ENCODE results near the gene CCDC8.
"Not testable (repeated sequence)": the region's sequence is repeated elsewhere in the genome, so short reads cannot be mapped to it uniquely, and the experiment has no call there.

CCDC8 gene

GRCh38 chr19:46420056-46420455 is 6.7 kb upstream of the CCDC8 start:
- Mint-ChIP-seq H3K9me3 (no peaks in the 10 kb centered on the region), H3K27me3 (peaks cover 43 to 76% of the 10 kb centered on the region in 2 donors), H3K4me1 (no peaks in the 10 kb centered on the region), H3K36me3 (no peaks in the 10 kb centered on the region), H3K27ac (no peak overlapping the region), H3K4me3 (no peak overlapping the region)
- DNase-seq (no peak), ATAC-seq (replicated peaks) (no peak)

GRCh38 chr19:46415804-46416709 is 2.7 kb upstream of the CCDC8 start:
- not testable (repeated sequence) for ATAC-seq (replicated peaks)

GRCh38 chr19:46414899-46415298 is 1.5 kb upstream of the CCDC8 start:
- H3K36me3 Mint-ChIP-seq; H3K4me3 Mint-ChIP-seq; H3K27ac Mint-ChIP-seq; ATAC-seq (replicated peaks); DNase-seq; H3K4me1 Mint-ChIP-seq; H3K9me3 Mint-ChIP-seq: not testable (repeated sequence)
- peaks cover 69 to 85% of the 10 kb centered on the region in 2 donors for H3K27me3 Mint-ChIP-seq

More at GRCh38 chr19:46415804-46416709, 2.7 kb upstream of the CCDC8 start:
- not testable (repeated sequence) for H3K4me3 Mint-ChIP-seq, H3K9me3 Mint-ChIP-seq, H3K4me1 Mint-ChIP-seq, DNase-seq, H3K27ac Mint-ChIP-seq, H3K36me3 Mint-ChIP-seq
- peaks cover 63 to 89% of the 10 kb centered on the region in 2 donors for H3K27me3 Mint-ChIP-seq

- H3K27me3 Mint-ChIP-seq, result peaks cover 71 to 81% of the 10 kb centered on the region in 2 donors
- no peak for ATAC-seq (replicated peaks)
- peaks cover 9 to 10% of the 10 kb centered on the region in 2 donors for H3K4me1 Mint-ChIP-seq
- no peak overlapping the region for H3K27ac Mint-ChIP-seq
- H3K4me3 Mint-ChIP-seq, result peak overlapping the region in 1 of 2 donors; percentile 6
- H3K9me3 Mint-ChIP-seq, result no peaks in the 10 kb centered on the region
- H3K36me3 Mint-ChIP-seq, result peaks cover 0 to 7% of the 10 kb centered on the region in 2 donors
- no peak for DNase-seq
Measured at GRCh38 chr19:46412650-46413261, 608 bp downstream of the CCDC8 start.

GRCh38 chr19:46411925-46412649 is 1.3 kb downstream of the CCDC8 start:
- H3K4me3 Mint-ChIP-seq, result no peak overlapping the region
- ATAC-seq (replicated peaks), result no peak
- H3K4me1 Mint-ChIP-seq, result peaks cover 9 to 11% of the 10 kb centered on the region in 2 donors
- no peaks in the 10 kb centered on the region for H3K9me3 Mint-ChIP-seq
- H3K27me3 Mint-ChIP-seq, result peaks cover 76 to 87% of the 10 kb centered on the region in 2 donors
- no peak for DNase-seq
- peaks cover 0 to 7% of the 10 kb centered on the region in 2 donors for H3K36me3 Mint-ChIP-seq
- no peak overlapping the region for H3K27ac Mint-ChIP-seq

- Mint-ChIP-seq H3K27me3 (peaks cover 78 to 87% of the 10 kb centered on the region in 2 donors), H3K36me3 (peaks cover 0 to 7% of the 10 kb centered on the region in 2 donors), H3K27ac (no peak overlapping the region), H3K9me3 (no peaks in the 10 kb centered on the region), H3K4me3 (no peak overlapping the region), H3K4me1 (peaks cover 9 to 11% of the 10 kb centered on the region in 2 donors)
- ATAC-seq (replicated peaks) (no peak), DNase-seq (no peak)
Measured at GRCh38 chr19:46411088-46411924, 2.1 kb downstream of the CCDC8 start.

- Mint-ChIP-seq H3K27ac (no peak overlapping the region), H3K27me3 (peaks cover 77 to 87% of the 10 kb centered on the region in 2 donors), H3K36me3 (peaks cover 0 to 7% of the 10 kb centered on the region in 2 donors), H3K4me3 (no peak overlapping the region), H3K9me3 (no peaks in the 10 kb centered on the region), H3K4me1 (peaks cover 9 to 11% of the 10 kb centered on the region in 2 donors)
- ATAC-seq (replicated peaks), result no peak
- no peak for DNase-seq
Measured at GRCh38 chr19:46410205-46411087, 2.9 kb downstream of the CCDC8 start.

GRCh38 chr19:46409191-46409590 is 4.2 kb downstream of the CCDC8 start:
- Mint-ChIP-seq H3K4me3 (no peak overlapping the region), H3K36me3 (peaks cover 0 to 7% of the 10 kb centered on the region in 2 donors), H3K27ac (no peak overlapping the region), H3K4me1 (peaks cover 14 to 16% of the 10 kb centered on the region in 2 donors), H3K9me3 (no peaks in the 10 kb centered on the region), H3K27me3 (peaks cover 70 to 82% of the 10 kb centered on the region in 2 donors)
- no peak for DNase-seq
- no peak for ATAC-seq (replicated peaks)

GRCh38 chr19:46408664-46409039 is 4.7 kb downstream of the CCDC8 start:
- H3K4me3 Mint-ChIP-seq, result no peak overlapping the region

GRCh38 chr19:46407856-46408663 is 5.3 kb downstream of the CCDC8 start:
- Mint-ChIP-seq H3K27ac (no peak overlapping the region), H3K36me3 (peaks cover 2 to 7% of the 10 kb centered on the region in 2 donors), H3K4me1 (peaks cover 18 to 22% of the 10 kb centered on the region in 2 donors), H3K9me3 (no peaks in the 10 kb centered on the region), H3K27me3 (peaks cover 72 to 82% of the 10 kb centered on the region in 2 donors), H3K4me3 (no peak overlapping the region)
- no peak for DNase-seq
- ATAC-seq (replicated peaks), result no peak

More at GRCh38 chr19:46408664-46409039, 4.7 kb downstream of the CCDC8 start:
- ATAC-seq (replicated peaks), result no peak
- H3K4me1 Mint-ChIP-seq, result peaks cover 20 to 22% of the 10 kb centered on the region in 2 donors
- peaks cover 70 to 82% of the 10 kb centered on the region in 2 donors for H3K27me3 Mint-ChIP-seq
- H3K9me3 Mint-ChIP-seq, result no peaks in the 10 kb centered on the region
- H3K36me3 Mint-ChIP-seq, result peaks cover 2 to 7% of the 10 kb centered on the region in 2 donors
- no peak for DNase-seq
- no peak overlapping the region for H3K27ac Mint-ChIP-seq

- H3K27ac Mint-ChIP-seq, result no peak overlapping the region
- DNase-seq (no peak), ATAC-seq (replicated peaks) (no peak)
- H3K4me3 Mint-ChIP-seq, result no peak overlapping the region
- H3K27me3 Mint-ChIP-seq, result peaks cover 72 to 82% of the 10 kb centered on the region in 2 donors
- H3K4me1 Mint-ChIP-seq, result peaks cover 19% of the 10 kb centered on the region in 2 donors
- H3K36me3 Mint-ChIP-seq, result peaks cover 2 to 3% of the 10 kb centered on the region in 2 donors
- no peaks in the 10 kb centered on the region for H3K9me3 Mint-ChIP-seq
Measured at GRCh38 chr19:46406976-46407375, 6.4 kb downstream of the CCDC8 start.

GRCh38 chr19:46404753-46405468 is 8.5 kb downstream of the CCDC8 start:
- DNase-seq, result no peak
- Mint-ChIP-seq H3K9me3 (no peaks in the 10 kb centered on the region), H3K27me3 (peaks cover 65 to 68% of the 10 kb centered on the region in 2 donors), H3K4me3 (peak overlapping the region; percentile 69 to 75), H3K27ac (no peak overlapping the region), H3K4me1 (peaks cover 19% of the 10 kb centered on the region in 2 donors), H3K36me3 (peaks cover 0 to 2% of the 10 kb centered on the region in 2 donors)
- no peak for ATAC-seq (replicated peaks)

Measured in stimulated activated naive B cell treated with anti-CD40 and anti-IgM and Interleukin-4, amounts not matched to agents 10 μg/mL and 1 μg/mL and 100 μg/mL, for 72 hours (primary cell).